HG03432 (cell line): ENCODE data around the gene KLF2.
"Not testable (repeated sequence)": the region's sequence is repeated elsewhere in the genome, so short reads cannot be mapped to it uniquely, and the experiment has no call there.

Experiments used
- ATAC-seq: cut with Tn5 transposase; IDR thresholded peaks from one replicate; pipeline ENCODE4 v1.9.1; 2021; ENCODE audit warnings: mild to moderate bottlenecking, moderate library complexity; ENCODE audit not compliant: unreplicated experiment

Gene KLF2

GRCh38 chr19:16324384-16325160 lies at the start of gene KLF2:
KLF2 (plus strand) TSS chr19:16324826; CDS start chr19:16324924, 98 bp downstream.
- peak; percentile 73 for ATAC-seq

GRCh38 chr19:16280306-16280705 lies 44.3 kb upstream of the KLF2 start:
- ATAC-seq = no peak

GRCh38 chr19:16281743-16282142 lies 42.9 kb upstream of the KLF2 start:
- no peak for ATAC-seq

GRCh38 chr19:16283210-16284061 lies 41.2 kb upstream of the KLF2 start:
- no peak for ATAC-seq

GRCh38 chr19:16284505-16284904 lies 40.1 kb upstream of the KLF2 start:
- ATAC-seq = no peak

- not testable (repeated sequence) for ATAC-seq
These were observed 39.5 kb upstream of the KLF2 start for GRCh38 chr19:16285079-16285478.

GRCh38 chr19:16285769-16286498 lies 38.7 kb upstream of the KLF2 start:
- ATAC-seq = no peak

- ATAC-seq = no peak
These were observed 36.1 kb upstream of the KLF2 start for GRCh38 chr19:16288544-16288943.

GRCh38 chr19:16289594-16289993 lies 35.0 kb upstream of the KLF2 start:
- no peak for ATAC-seq

GRCh38 chr19:16290692-16291091 lies 33.9 kb upstream of the KLF2 start:
- ATAC-seq = no peak

GRCh38 chr19:16293118-16294091 lies 31.2 kb upstream of the KLF2 start:
- no peak for ATAC-seq

GRCh38 chr19:16295057-16295456 lies 29.6 kb upstream of the KLF2 start:
- no peak for ATAC-seq

GRCh38 chr19:16296713-16297112 lies 27.9 kb upstream of the KLF2 start:
- no peak for ATAC-seq

GRCh38 chr19:16297575-16298178 lies 26.9 kb upstream of the KLF2 start:
- no peak for ATAC-seq

- ATAC-seq = no peak
These were observed 26.3 kb upstream of the KLF2 start for GRCh38 chr19:16298334-16298733.

GRCh38 chr19:16301999-16302694 lies 22.5 kb upstream of the KLF2 start:
- ATAC-seq = no peak

GRCh38 chr19:16303755-16304154 lies 20.9 kb upstream of the KLF2 start:
- no peak for ATAC-seq

GRCh38 chr19:16304511-16304910 lies 20.1 kb upstream of the KLF2 start:
- not testable (repeated sequence) for ATAC-seq

GRCh38 chr19:16305060-16305459 lies 19.6 kb upstream of the KLF2 start:
- not testable (repeated sequence) for ATAC-seq
